Activated naive CD8-positive, alpha-beta T cell treated with anti-CD3 and anti-CD28 coated beads, Interleukin-2, amount 50 U/mL, for 16 hours (primary cell): ENCODE data around the gene RABGAP1L.
"Not testable (repeated sequence)": the region's sequence is repeated elsewhere in the genome, so short reads cannot be mapped to it uniquely, and the experiment has no call there.

Experiments
- DNase-seq: peaks from one replicate; pipeline ENCODE4 v3.0.0-alpha.2; 2020; ENCODE audit warnings: low read depth, low spot score

The RABGAP1L gene

GRCh38 chr1:174358786-174359453 is 199.6 kb downstream of the RABGAP1L start:
- no peak for DNase-seq

- no peak for DNase-seq
Measured at GRCh38 chr1:174359454-174359805, 200.1 kb downstream of the RABGAP1L start.

DNA sequence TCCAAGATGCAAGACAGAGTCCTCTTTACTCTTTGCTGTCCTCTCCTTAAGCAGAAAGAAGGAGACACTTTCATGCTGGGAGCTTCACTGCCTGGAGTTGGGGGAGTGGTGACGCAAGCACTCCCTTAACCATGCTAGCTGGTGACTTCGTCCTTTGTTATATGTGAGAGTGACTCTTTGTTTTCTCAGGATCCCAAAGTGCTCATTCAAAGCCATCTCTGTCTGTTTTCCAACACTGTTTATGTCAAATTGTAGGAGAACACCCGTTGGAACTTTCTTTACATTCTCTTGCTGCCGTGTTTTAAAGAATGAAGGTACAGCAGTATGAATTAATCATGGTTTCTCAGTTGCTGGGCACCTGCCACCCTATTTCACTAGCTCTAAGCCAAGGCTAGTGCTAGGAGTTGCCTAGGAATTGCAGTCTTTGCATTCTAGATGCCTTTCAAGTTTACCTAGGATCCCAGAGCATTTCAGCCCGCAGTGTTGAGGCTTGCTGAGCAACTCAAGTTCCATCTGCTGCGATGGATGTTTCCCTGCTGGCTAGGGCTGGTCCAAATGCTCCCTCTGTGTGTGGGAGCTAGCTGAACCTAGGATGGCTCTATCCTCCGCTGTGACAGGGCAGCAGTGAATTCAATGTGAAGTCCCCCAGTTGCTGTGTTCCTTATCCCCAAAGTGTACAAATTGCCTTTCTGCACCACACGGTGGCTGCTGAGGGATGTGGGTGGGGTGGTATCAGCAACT is 205.8 kb downstream of the RABGAP1L start:
- no peak for DNase-seq

DNA sequence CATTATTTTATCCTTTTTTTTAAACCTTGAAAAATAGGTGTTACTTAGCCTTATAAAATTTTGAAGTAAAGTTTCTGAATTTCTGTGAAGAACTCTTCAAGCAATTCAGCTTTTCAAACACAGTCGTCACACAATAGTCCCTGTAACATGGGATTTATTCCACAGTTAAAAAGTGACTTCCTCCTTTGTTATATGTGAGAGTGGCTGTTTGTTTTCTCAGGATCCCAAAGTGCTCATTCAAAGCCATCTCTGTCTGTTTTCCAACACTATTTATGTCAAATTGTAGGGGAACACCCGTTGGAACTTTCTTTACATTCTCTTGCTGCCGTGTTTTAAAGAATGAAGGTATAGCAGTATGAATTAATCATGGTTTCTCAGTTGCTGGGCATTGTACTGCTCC is 207.6 kb downstream of the RABGAP1L start:
- DNase-seq, result no peak

DNA sequence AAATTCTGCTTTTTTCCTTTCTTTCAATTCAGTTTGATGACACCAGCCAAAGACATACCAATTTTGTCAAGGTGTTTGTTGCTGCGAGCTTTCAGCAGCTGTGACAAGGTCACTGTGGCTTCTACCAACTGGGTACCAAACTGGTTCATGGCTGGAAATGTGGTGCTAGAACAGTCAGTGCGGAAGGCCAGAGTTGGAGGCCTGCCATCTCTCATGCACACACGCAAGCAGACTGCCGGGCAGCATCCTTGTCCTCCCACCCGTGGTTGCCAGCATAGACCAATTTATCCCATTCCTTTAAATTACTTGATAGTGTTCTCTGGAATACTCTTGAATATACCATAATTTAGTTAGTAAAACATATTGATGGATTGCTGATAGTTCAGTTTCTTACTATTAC is 208.6 kb downstream of the RABGAP1L start:
- no peak for DNase-seq

DNA sequence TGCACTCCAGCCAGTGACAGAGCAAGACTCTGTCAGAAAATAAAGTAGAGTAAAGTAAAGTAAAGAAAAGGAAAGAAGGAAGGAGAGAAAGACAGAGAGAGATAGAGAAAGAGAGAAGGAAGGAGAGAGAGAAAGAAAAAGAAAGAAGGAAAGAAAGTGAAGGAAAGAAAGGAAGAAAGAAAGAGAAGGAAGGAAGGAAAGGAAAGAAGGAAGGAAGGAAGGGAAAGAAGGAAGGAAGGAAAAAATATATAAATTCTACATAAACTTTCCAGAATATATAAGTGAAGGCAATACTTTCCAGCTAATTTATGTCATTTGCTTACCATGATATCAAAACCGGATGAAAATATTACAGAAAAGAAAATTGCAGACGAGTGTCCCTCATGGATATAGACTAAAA is 216.7 kb downstream of the RABGAP1L start:
- DNase-seq, result no peak

GRCh38 chr1:174391716-174392115 is 232.4 kb downstream of the RABGAP1L start:
- no peak for DNase-seq

GRCh38 chr1:174393885-174394284 is 234.6 kb downstream of the RABGAP1L start:
- no peak for DNase-seq

- no peak for DNase-seq
Measured at GRCh38 chr1:174397261-174397660, 237.9 kb downstream of the RABGAP1L start.

GRCh38 chr1:174398246-174398645 is 238.9 kb downstream of the RABGAP1L start:
- DNase-seq, result no peak

GRCh38 chr1:174399211-174399610 is 239.9 kb downstream of the RABGAP1L start:
- DNase-seq, result no peak

DNA sequence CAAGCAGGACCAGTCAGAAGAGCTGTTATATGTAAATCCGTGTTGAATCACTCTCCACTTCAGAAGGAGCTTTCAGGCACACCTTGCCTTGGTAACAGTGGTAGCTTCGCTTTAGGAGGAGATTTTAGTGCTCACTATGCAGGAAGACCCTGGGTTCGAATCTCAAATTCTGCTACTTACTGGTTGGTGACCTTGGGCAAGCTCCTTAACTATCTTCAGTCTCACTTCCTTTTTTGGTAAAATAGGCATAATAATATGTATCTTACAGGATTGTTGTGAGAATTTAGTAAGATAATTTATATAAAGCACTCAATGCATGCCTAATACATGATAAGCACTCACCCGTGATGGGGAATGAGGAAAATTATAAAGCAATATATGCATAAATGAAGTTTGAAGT is 241.8 kb downstream of the RABGAP1L start:
- no peak for DNase-seq

- no peak for DNase-seq
Measured at GRCh38 chr1:174405219-174405618, 245.9 kb downstream of the RABGAP1L start.

DNA sequence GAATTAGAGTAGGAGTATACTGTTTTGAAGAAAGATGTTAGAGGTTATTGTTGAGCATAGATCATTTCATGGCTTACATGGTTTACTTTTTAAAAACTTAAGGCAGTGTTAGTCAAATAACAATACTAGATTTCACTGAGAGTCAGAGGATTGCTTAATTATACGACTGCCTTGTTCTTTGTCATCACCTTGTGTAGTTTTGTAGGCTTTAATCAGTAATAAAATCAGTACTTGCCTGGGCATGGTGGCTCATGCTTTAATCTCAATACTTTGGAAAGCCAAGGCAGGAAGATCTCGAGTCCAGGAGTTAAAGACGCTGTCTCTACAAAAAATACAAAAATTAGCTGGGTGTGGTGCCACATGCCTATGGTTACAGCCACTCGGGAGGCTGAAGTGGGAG is 247.1 kb downstream of the RABGAP1L start:
- DNase-seq, result no peak

- DNase-seq, result no peak
Measured at GRCh38 chr1:174407665-174408064, 248.3 kb downstream of the RABGAP1L start.

GRCh38 chr1:174408146-174408545 is 248.8 kb downstream of the RABGAP1L start:
- DNase-seq, result no peak

DNA sequence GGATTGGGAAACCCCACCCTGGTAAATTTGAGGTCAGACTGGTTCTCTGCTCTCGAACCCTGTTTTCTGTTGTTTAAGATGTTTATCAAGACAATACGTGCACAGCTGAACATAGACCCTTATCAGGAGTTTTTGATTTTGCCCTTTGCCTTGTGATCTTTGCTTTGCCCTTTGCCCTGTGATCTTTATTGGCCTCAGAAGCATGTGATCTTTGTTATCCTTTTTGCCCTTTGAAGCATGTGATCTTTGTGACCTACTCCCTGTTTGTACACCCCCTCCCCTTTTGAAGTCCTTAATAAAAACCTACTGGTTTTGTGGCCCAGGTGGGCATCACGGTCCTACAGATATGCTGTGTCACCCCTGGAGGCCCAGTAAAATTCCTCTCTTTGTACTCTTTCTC is 250.5 kb downstream of the RABGAP1L start:
- DNase-seq, result not testable (repeated sequence)

GRCh38 chr1:174413632-174414031 is 254.3 kb downstream of the RABGAP1L start:
- no peak for DNase-seq

- no peak for DNase-seq
Measured at GRCh38 chr1:174414203-174414602, 254.9 kb downstream of the RABGAP1L start.

- no peak for DNase-seq
Measured at GRCh38 chr1:174415506-174415905, 256.2 kb downstream of the RABGAP1L start.

DNA sequence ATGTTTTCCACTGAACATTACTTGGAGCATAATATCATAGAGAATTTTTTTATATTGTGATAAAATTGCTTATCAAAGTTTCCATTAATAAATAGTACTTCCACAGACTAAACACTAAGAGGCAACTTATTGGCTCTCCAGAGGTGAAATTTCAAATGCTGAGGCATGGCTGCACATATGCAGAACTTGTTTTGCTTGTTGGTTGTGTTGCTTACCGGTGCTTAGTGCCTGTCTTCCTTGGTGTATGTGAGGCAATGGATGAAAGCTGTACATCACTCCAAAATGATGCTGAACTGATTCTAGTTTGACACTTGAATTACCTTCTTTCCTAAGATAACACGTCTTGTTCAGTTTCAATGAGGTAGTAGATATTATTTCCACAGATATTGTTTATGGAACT is 258.6 kb downstream of the RABGAP1L start:
- DNase-seq, result no peak

DNA sequence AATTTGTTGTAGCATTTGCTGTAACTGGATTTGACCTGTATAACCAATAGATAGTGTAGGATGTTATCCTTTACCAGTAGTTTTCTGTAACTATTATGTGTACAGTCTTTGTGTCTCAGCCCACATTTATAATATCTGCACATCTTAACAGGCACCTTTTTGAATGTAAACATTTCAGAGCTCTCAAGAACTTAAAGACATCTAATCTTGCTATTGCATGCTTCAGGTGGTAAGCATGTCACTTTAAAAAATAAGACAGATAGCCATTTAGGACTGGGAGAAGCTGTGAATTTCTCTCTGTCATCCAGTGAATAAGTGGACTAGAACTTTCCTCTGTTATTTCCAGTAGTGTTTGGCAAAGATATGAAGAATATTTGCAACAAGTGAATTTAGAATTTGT is 265.8 kb downstream of the RABGAP1L start:
- DNase-seq, result no peak

- no peak for DNase-seq
Measured at GRCh38 chr1:174426153-174426552, 266.8 kb downstream of the RABGAP1L start.
